GM12878 (cell line): Measurements from ENCODE around the gene CCDC82.

ENCODE experiments used
- CHD1 ChIP-seq: IDR thresholded peaks from 2 replicates; pipeline ENCODE4 v1.6.1; 2012; ENCODE audit warnings: low read depth, low read length, improper control_type of control experiment
- CHD2 ChIP-seq: IDR thresholded peaks from 2 replicates; pipeline ENCODE4 v1.6.1; 2011; ENCODE audit warnings: low read depth, low read length, improper control_type of control experiment, borderline replicate concordance
- CTCF ChIP-seq, 3 experiments: IDR thresholded peaks in 2 of 3; conservative IDR thresholded peaks in 1 of 3; 2 replicates each; pipeline ENCODE4 v1.5.1; 2011; ENCODE audit warnings: low read depth in 3 of 3, low read length in 3 of 3, mild to moderate bottlenecking in 3 of 3, control low read depth in 2 of 3, moderate library complexity in 2 of 3, inconsistent platforms in 1 of 3, mixed read lengths in 1 of 3; ENCODE audit not compliant: control insufficient read depth in 2 of 3, insufficient read depth in 1 of 3; ENCODE audit errors: extremely low read depth in 1 of 3
- EP300 ChIP-seq, 2 experiments: fragments of 150-350 bp in 1 of 2; IDR thresholded peaks; 2 replicates each; pipeline ENCODE4 v1.6.1; 2011 to 2012; ENCODE audit warnings: low read depth in 2 of 2, low read length in 2 of 2, borderline replicate concordance in 1 of 2, improper control_type of control experiment in 1 of 2, inconsistent platforms in 1 of 2; ENCODE audit not compliant: control insufficient read depth in 1 of 2
- GATAD2B ChIP-seq: fragments of 450-650 bp; conservative IDR thresholded peaks from 2 replicates; pipeline ENCODE4 v1.6.1; 2017; ENCODE audit warnings: low read depth, mild to moderate bottlenecking, moderate library complexity
- MXI1 ChIP-seq: fragments of 150-350 bp; IDR thresholded peaks from 2 replicates; pipeline ENCODE4 v1.6.1; 2011; ENCODE audit warnings: low read depth, mild to moderate bottlenecking, inconsistent platforms, low read length, improper control_type of control experiment
- NR2F1 ChIP-seq: fragments of 450-650 bp; conservative IDR thresholded peaks from 2 replicates; pipeline ENCODE4 v1.6.1; 2017; ENCODE audit warnings: mild to moderate bottlenecking
- PKNOX1 ChIP-seq: fragments of 450-650 bp; IDR thresholded peaks from 2 replicates; pipeline ENCODE4 v1.6.1; 2016; ENCODE audit warnings: mild to moderate bottlenecking
- RCOR1 ChIP-seq: conservative IDR thresholded peaks from 2 replicates; pipeline ENCODE4 v1.6.1; 2012; ENCODE audit warnings: low read depth, low read length, improper control_type of control experiment
- SIX5 ChIP-seq: IDR thresholded peaks from 2 replicates; pipeline ENCODE4 v1.6.1; 2011; ENCODE audit warnings: mild to moderate bottlenecking, low read depth, low read length, moderate library complexity; ENCODE audit not compliant: severe bottlenecking
- SPI1 ChIP-seq: IDR thresholded peaks from 2 replicates; pipeline ENCODE4 v1.6.1; 2011; ENCODE audit warnings: low read depth, mild to moderate bottlenecking, low read length, moderate library complexity, borderline replicate concordance; ENCODE audit not compliant: insufficient read depth
- ZBTB33 ChIP-seq: fragments of 450-650 bp; IDR thresholded peaks from 2 replicates; pipeline ENCODE4 v1.6.1; 2017; ENCODE audit warnings: mild to moderate bottlenecking
- ZBTB4 ChIP-seq: fragments of 450-650 bp; formaldehyde crosslinking; IDR thresholded peaks from 2 replicates; pipeline ENCODE4 v1.4.0; 2022; ENCODE audit warnings: mild to moderate bottlenecking, moderate library complexity

GRCh38 chr11:96333191-96333719 is 56.5 kb downstream of the CCDC82 start:
- TF ChIP-seq CTCF (IDR thresholded peaks at IDR 0.05 in 2 of 3, conservative IDR thresholded peaks at IDR 0.05 in 1 of 3; ENCODE audit: control insufficient read depth in 2 of 3, extremely low read depth in 1 of 3, insufficient read depth in 1 of 3, low read depth in 3 of 3, low read length in 3 of 3) (no peak), GATAD2B (no peak), ZBTB4 (CRISPR knock-in tag) (no peak), CHD2 (no peak), CHD1 (no peak), ZBTB33 (no peak), SPI1 (no peak), PKNOX1 (no peak), NR2F1 (no peak), MXI1 (no peak), EP300 (IDR thresholded peaks at IDR 0.05; ENCODE audit: borderline replicate concordance in 1 of 2, control insufficient read depth in 1 of 2, low read depth in 2 of 2, low read length in 2 of 2) (no peak), RCOR1 (no peak), SIX5 (no peak)
